Frontal cortex (tissue), 4 donors: ENCODE data around the gene NACA. TPM values are rescaled to one million over a fixed set of nuclear protein-coding genes. Genes with fewer than 3 reads are reported as not detected.
"Not testable (repeated sequence)": the region's sequence is repeated elsewhere in the genome, so short reads cannot be mapped to it uniquely, and the experiment has no call there.

Experiments
- DNase-seq, 2 donors: peaks; one replicate each; pipeline ENCODE4 v3.0.0; 2012; ENCODE audit warnings: low spot score in 2 of 2
- FAIRE-seq: peaks from 2 replicates; lab custom pipeline; 2012; peaks lifted over from hg19 to GRCh38; lab: Jason Lieb, UNC
- total RNA-seq: library from RNA; depleted of rRNA; stranded (reverse); fragments of >200 nt; gene quantifications from one replicate; pipeline ENCODE4 v1.2.3, GENCODE V29; 2014
- donor health status: control.
- donor health status: control.
- donor health status: control.

NACA gene
- total RNA-seq, 1 donor from 2014 or later: 969 TPM

DNA sequence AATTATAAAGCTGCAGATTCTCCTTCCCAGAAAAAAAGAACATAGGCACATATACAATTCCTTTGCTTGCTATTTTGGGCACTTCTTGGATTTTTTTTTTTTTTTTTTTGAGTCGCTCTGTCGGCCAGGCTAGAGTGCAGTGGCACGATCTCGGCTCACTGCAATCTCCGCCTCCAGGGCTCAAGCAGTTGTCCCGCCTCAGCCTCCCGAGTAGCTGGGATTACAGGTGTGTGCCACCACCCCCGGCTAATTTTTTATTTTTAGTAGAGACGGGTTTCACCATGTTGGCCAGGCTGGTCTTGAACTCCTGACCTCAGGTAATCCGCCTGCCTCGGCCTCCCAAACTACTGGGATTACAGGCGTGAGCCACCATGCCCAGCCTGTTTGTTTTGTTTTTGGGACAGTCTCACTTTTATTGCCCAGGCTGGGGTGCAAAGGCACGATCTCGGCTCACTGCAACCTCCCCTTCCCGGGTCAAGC, 1.1 kb upstream of the NACA start:
- not testable (repeated sequence) for FAIRE-seq, DNase-seq

DNA sequence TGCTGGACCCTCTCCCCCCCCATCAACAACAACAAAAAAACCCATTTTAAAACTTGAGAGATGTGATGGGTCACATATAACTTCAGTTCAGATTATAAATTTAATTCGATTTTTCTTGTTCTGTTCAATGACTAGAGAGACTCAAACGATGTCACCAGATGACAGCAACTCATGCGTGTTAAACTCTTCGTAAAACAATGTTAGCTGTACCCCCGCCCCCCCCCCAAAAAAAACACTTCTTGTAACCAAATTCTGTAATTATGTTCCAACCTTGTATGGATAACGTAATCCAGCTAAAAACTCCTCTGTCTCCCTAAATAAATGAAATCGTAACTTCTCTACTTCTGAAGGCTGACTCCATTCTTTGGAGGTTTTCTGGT, 614 bp upstream of the NACA start:
- no peak for FAIRE-seq
- DNase-seq: no peak

DNA sequence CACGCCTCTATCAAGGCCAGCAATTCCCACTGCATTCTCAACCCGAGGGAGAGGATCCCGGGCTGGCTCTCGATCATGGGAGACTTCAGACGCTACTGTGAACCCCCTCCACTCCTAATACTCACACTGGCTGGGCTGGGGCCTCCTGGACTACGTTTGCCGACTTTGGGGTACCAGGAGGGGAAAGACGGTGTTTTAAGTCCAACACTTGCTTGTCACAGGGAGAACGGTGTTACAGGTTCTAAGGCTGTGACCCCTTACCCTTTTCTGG, 463 bp downstream of the NACA start:
- FAIRE-seq (no peak), DNase-seq (peak in 1 of 2 donors; percentile 36)

DNA sequence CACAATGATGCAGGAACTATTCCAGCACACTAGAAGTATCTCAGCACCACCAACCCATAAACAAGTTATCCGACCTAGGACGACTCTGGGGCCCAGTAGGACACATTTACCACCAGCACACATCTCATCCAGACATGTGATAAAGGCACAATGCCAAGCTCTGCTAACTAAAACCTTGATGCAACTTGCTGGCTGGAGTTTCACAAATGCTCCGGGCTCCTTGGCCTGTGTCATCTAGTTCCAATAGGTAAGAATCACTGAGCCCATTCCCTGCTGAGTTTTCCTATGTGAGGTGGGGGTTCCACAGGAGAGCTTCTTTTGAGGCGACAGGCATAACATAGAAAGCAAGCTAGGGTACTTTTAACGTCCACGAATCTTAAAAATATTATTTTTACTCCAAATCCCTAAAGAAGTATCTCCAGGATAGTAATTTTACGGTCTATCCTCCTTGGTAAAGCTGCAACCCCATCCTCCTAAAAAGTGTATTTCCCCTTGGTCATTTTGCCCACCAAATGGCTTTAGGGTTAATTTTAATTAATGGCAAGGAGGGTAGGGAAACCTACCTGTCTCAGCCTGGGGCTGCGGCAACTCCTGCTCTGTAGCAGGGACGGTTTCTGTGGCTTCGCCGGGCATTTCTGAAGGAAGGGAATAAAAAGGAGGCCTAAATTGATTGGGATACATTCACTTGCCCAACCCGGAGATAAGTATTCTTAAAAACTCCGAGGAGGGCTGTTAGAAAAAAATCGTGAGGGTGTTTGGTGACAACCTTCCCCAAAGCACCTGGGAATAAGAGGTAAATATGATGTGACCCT, 1.0 kb downstream of the NACA start:
- DNase-seq: no peak
- FAIRE-seq: no peak

DNA sequence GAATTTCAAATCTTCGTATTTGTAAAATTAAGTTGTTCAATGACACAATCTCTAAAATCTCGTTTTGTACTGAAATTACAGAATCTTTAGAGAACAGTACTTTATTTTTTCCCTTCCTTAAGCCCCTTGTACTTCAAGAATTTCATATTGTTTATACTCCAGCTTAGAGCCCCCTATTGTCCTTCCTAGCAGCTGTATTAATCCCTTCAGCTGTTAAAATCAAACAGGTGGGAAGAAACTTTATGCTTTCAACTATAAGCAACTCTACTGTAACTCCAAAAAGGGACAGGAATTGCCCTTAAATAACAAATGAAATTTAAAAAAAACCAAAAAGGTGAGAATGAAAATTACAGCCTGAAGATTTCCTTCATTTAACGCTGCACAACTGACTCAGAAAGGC, 1.7 kb downstream of the NACA start:
- no peak for DNase-seq
- FAIRE-seq: no peak

DNA sequence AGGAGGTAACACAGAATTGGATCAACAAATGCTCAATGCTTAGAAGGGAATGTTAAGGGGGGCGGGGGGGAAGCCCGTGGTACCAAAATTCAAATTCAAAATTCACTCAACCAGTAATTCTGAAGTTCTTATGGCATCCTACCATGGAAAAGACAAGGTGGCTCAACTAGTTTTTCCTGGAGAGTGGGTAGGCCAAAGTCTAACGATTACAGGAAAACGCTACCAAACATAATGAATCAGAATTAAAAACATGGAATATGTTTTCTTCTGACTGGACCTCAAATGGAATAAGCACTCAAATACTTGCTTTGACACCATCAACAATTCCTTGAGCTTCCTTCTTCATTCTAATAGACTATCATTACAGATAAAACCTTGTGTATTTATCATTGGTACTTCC, 2.3 kb downstream of the NACA start:
- no peak for DNase-seq
- no peak for FAIRE-seq

DNA sequence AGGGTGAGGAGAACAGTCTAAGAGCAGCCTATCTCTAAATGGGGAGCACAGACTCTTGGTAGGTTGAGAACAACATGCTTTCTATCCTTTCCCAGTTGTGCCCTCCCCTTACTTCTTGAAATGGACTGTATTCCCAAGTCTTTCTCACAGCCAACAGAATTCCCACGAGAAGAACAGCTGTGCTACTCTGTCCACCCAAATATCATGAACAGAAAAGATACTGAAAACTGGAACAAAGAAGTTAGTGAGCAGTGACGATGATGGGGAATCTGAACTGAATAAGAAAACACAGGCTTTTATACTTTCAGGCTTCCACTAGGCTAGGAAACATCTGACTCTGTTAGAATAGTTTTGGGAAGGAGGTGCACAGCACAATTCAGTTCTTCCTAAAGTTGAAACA, 3.4 kb downstream of the NACA start:
- no peak for FAIRE-seq
- DNase-seq: no peak

DNA sequence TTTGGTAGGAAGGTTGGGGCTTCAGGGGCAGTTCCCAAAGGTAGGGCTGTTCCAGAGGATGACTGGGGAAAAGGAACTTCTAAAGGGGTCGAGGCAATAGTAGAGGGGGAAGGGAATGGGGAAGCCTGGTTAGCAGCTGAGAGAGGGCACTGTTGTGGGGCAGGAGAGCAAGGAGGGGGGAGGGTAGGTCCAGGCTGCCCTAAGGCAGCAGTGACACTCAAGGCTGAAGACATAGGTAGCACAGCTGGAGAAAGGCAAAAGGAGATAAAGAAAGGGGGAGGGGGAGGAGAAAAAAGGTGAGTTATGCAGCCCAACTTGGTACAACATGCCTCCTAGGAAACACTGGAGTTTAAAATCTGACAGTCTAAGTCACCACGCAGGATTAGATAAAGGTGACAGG, 3.9 kb downstream of the NACA start:
- no peak for FAIRE-seq
- DNase-seq: no peak

DNA sequence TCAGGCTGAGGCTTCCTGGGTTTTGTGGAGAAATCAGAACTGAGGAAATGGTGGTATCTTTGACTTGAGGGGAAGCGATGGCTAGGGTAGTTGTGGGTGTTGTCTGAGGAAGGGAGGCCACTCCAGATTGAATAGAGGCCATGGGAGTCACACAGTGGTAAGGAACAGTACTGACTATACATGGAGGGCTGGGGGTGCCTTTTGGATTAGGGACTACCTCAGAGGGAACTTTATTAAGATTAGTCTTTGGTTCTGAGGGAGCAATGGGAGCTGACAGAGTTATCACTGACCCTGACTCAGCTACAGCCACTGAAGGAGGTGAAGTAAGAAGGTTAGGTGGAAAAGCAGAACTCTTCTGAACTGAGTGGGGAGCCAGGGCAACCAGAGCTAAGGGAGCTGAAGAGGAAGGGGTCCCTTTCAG, 4.4 kb downstream of the NACA start:
- FAIRE-seq (no peak), DNase-seq (no peak)

DNA sequence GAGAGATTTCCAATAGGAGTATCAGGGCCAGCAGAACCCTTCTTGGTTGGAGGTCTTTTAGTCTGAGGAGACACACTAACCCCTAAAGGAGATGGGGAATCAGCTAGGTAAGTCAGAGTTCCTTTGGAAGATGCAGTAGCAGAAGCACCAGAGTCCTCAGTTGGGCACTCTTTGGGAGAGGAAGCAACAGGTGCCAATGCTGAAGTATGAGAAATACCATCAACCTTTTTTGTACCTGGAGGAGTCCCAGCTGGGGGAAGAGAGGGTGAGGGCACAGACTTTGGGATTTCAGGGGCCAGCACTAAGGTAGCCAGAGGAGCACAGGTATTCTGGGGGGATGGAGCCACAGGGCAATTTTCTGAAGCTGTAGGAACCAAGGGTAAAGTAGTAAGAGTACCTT, 6.0 kb downstream of the NACA start:
- FAIRE-seq (no peak), DNase-seq (no peak)

DNA sequence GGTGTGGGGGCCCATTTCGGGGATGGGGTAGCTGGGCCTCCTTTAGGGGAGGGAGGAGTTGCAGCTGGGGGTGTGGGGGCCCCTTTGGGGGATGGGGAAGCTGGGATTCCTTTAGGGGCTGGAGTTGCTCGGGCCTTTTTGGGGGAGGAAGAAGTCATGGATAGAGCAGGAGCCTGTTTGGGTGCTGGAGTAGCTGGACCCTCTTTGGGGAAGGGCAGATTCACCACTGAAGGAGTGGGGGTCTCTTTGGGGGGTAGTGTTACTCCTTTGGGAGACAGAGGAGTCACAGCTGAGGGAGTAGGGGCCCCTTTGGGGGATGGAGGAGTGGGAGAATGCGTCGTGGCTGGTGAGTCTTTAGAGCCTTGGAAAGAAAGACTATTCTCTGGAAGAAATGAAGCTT, 6.5 kb downstream of the NACA start:
- FAIRE-seq (no peak), DNase-seq (no peak)

DNA sequence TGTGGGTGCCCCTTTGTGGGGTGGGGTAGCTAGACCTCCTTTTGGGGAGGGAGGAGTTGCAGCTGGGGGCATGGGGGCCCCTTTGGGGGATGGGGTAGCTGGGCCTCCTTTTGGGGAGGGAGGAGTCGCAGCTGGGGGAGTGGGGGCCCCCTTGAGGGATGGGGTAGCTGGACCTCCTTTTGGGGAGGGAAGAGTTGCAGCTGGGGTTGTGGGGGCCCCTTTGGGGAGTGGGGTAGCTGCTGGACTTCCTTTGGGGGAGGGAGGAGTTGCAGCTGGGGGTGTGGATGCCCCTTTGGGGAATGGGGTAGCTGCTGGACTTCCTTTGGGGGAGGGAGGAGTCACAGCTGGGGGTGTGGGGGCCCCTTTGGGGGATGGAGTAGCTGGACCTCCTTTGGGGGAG, 7.0 kb downstream of the NACA start:
- FAIRE-seq (no peak), DNase-seq (no peak)

DNA sequence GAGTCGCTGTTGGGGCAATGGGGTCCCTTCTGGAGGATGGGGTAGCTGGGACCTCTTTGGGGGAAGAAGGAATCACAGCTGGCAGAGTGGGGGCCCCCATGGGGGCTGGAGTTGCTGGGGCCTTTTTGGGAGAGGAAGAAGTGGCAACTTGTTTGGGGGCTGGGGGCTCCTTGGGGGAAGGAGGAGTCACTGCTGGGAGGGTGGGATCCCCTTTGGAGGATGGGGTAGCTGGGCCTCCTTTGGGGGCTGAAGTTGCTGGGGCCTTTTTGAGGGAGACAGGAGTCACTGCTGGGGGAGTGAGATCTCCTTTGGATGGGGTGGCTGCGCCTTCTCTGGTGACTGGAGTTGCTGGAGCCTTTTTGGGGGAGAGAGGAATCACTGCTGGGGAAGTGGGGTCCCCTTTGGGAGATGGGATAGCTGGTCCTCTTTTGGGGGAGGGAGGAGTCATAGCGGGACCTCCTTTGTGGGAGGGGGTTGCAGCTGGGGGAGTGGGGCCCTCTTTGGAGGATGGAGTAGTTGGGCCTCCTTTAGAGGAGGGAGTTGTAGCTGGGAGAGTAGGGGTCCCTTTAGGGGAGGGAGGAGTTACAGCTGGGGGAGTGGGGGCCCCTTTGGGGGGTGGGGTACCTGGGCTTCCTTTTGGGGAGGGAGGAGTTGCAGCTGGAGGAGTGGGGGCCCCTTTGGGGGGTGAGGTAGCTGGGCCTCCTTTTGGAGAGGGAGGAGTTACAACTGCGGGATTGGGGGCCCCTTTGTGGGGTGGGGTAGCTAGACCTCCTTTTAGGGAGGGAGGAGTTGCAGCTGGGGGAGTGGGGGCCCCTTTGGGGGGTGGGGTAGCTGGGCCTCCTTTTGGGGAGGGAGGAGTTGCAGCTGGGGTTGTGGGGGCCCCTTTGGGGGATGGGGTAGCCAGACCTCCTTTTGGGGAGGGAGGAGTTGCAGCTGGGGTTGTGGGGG, 7.9 kb downstream of the NACA start:
- no peak for FAIRE-seq
- DNase-seq: no peak

DNA sequence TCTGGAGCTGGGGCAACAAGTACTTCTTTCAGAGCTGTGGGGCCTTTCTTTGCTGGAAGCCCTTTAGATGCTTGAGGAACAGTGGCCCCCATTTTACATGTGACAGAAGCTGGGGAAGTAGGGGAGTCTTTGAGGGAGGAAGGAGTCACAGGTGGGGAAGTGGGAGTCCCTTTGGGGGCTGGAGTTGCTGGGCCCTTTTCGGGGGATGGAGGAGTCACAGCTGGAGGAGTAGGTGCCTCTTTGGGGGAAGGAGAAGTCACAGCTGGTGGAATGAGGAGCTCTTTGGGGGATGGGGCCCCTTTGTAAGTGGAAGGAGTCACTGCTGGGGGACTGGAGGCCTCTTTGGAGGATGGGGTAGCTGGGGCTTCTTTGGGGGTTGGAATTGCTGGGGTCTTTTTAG, 8.6 kb downstream of the NACA start:
- FAIRE-seq (no peak), DNase-seq (no peak)

DNA sequence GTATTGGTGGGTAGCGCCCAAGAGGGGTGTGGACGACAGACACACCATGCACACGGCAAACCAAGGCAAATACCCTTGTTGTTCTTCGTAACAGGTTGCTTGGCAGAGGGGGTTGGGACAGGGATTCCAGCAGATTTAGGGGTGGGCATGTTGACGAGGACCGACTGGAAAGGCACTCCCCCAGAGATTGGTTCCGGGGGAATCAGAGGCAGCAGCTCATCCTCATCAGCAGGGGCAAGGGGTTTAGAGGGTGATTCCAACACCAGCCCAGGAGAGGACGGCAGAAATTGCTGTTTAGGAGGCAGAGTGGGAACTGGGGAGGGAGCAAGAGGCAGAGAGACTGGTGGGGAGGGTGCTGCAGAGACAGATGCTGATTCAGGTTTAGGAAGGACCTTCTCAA, 9.3 kb downstream of the NACA start:
- FAIRE-seq (no peak), DNase-seq (no peak)

DNA sequence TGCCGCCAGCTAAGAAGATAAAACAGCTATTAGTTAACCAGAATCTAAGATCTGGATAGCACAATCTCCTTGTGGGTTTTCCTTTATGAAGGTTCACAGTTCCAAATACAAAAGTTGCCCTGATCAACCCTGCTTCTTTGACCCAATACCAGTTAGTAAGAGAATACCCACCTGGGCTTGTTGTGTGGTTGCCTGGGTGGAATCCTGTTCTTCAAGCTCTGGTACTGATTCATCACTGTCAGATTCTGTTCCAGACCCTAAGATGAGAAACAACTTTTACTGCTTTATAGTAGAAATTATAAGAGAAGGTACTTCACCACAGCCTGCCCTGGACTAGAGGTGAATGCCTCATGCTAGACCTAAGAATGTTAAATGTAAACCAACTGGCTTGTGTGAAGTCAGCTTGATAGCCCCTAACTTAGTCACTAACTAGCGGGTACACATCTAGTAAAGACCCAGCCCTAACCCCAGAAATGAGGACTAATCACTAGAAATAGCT, 10.6 kb downstream of the NACA start:
- DNase-seq (no peak), FAIRE-seq (no peak)

DNA sequence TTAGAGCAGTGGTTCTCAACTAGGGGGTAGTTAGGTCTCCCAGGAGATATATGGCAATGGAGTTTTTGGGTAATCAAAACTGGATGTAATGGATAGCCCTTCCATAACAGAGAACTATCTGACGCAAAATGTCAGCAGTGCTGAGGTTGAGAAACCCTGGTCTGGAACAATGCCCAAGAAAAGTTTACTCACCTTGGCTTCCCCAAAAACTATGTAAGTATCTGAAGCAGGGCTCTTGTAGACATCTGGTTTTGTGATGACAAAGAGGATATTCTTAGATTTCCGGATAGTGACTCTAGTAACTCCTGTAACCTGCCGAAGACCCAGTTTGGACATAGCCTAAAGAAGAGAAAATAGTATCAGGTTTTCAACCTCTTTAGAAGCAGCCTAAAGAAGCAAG, 11.8 kb downstream of the NACA start:
- no peak for DNase-seq
- no peak for FAIRE-seq

DNA sequence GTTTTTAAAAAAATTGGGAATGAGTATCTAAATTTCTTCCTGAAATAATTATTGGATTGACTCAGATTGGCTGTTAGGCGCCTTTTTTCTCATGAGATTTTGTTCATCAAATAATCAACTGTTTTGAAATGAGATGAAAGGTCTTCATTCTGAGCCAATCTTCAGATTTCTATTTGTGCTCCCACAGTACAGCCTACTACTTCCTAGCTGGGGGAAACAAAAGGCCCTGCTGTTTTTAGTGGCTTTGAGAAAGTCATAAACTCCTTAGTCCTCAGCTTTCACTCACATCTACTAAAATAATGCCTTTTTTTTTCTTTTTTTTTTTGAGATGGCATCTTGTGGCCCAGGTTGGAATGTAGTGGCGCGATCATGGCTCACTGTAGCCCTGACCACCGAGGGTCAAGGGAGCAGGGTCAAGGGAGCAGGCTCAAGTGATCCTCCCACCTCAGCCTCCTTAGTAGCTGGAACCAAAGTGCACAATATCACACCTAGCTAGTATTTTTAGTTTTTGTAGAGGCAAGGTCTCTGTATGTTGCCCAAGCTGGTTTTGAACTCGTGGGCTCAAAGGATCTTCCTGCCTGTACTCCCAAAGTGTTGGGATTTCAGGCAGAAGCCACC, 15.2 kb downstream of the NACA start:
- no peak for FAIRE-seq

DNA sequence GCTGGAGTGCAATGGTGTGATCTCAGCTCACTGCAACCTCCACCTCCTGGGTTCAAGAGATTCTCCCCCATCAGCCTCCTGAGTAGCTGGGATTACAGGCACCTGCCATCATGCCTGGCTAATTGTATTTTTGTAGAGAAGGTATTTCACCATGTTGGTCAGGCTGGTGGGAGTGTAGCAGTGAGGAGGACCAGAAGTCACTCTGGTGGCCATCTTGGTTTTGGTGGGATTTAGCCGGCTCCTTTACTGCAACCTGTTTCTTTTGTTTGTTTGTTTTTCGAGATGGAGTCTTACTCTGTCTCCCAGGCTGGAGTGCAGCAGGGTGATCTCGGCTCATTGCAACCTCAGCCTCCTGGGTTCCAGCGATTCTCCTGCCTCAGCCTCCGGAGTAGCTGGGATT, 20.6 kb downstream of the NACA start:
- not testable (repeated sequence) for DNase-seq, FAIRE-seq

More for the DNA sequence above, 15.2 kb downstream of the NACA start:
- no peak for DNase-seq

DNA sequence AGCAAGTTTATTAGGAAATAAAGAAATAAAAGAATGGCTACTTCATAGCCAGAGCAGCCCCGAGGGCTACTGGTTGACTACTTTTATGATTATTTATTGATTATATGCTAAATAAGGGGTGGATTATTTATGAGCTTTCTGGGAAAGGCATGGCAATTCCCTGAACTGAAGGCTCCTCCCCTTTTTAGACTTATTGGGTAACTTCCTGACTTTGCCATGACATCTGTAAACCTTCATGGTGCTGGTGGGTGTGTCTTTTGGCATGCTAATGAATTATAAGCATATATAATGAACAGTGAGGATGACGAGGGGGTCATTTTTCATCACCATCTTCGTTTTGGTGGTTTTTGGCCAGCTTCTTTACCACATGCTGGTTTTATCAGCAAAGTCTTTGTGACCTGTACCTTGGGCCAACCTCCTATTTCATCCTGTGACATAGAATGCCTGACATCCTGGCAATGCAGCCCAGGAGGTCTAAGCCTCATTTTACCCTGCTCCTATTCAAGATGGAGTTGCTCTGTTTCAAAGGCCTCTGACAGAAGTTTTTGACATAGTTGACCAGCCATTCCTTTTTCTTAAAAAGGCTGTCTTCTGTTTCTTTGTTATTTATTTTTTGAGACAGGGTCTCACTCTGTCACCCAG, 26.0 kb downstream of the NACA start:
- no peak for FAIRE-seq
- DNase-seq: no peak
